HL-60/S4 treated with retinoic acid at 250 ng/mL for 4 days and 3 days (cell line): Measurements from ENCODE around the gene ZNF532.

Source experiments
- in situ Hi-C: fragments of 300-500 bp; cut with MboI; formaldehyde crosslinking; loops from 2 replicates; pipeline ENCODE4 v1.7.0; 2022; ENCODE audit warnings: low sequenced_read_pairs

Gene ZNF532

DNA sequence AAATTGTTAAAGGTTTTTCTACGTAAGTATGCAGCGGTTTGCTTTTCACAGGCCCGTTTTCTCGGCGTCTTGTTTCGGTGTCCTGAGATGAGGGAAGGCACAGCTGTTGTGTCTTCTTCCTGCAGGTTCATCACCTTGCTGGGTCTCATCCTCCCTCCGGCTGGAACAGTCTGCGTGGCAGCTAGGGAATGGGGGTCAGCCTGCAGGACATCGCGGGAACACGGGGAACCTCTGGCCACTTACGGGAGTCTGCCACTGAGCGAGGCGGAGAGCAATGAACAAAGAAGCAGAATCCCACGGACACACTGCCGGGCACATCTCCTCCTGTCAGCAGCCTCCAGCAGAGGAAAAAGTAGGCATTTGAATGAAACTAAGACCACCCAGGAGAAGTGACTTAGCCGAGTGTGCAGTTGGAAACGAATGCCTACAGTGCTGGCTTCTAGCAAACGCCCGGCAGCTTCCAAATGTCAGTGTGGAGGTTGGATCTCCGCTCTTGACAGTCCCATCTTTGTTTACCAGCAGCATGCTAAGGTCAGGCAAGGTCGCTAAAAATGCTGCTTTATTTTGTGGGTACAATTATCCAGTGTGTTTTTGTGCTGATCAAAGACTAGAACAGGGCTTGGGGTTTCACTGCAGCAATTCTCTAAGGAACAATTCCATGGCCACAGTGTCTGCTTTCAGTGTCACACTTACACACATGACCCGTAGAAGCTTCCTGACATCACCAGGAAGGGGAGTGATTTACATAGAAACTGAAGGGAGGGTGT, 165.2 kb downstream of the ZNF532 start:
- in situ Hi-C loops, result no loop called here

DNA sequence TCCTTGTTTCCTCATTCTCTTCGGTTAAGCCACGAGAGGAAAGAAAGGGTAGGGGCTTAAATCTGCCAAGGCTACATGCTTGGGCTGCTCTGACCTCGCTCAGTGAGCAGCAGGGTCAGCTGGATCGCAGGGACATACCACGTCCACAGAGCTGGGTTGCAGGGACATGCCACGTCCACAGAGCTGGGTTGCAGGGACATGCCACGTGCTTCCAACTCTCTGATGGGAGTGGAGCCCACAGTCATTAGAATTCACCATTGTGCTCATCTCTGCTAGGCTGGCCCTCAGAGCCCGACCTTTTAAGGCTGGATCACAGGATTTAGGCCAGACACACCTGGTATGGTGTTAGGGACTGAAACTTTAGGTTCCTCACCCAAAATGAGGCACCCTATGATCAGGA, 167.6 kb downstream of the ZNF532 start:
- in situ Hi-C loops, result no loop called here

DNA sequence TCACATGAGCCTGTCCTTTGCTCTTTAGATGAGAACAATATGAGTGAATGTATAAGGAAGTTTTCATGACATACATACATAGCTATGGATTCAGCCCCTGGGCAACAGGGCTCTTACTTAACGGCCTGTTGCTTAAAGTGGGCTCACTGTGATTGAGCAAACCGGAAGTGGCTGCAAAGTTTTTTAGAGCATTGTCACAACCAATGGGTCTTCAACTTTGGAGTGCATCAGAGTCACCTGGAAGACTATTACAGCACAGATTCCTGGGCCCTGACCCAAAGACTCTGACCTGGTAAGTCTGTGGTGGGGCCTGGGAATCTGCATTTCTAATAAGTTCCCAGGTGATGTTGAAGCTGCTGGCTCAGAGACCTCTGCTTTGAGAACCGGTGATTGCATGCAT, 168.7 kb downstream of the ZNF532 start:
- in situ Hi-C loops, result no loop called here

DNA sequence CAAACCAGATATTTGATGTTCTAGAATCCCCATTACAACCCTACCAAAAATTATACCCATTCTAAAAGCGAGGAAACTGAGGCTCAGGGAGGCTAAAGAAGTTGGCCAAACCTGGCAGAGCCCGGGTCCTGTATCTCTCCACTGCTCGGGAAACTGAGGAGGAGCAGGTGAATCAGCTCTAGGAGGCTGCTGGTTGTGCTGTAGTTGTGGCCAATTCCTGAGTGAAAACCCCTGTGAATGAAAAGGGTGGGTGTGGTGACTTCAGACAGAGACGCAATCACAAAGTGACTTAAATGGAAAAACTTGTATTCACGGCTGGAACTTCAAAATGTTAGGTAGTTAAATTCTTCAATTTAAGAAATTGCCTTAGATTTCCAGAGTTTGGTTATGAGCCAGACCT, 169.3 kb downstream of the ZNF532 start:
- in situ Hi-C loops, result no loop called here

DNA sequence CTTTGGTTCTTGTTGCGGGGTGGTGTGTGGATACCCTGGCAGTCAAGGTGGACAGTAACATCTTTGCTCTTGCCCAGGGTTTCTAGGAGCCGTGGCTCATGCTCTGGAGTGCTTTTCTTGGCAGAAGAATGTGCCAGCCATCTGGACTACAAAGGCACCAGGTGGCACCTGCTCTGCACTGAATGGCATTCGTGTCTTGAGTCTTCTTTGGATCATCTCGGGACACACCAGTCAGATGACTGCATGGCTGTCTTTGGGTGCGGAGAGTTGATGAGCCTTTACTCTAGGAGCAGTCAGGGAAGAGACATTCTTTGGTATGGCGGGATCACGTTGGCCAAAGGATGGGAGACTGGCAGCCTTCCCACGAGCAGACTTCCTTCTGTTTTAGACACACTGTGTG, 170.9 kb downstream of the ZNF532 start:
- in situ Hi-C loops, result no loop called here
